ENCODE results near the gene RPF1.
"Not testable (repeated sequence)": the region's sequence is repeated elsewhere in the genome, so short reads cannot be mapped to it uniquely, and the experiment has no call there.

RPF1 gene

GRCh38 chr1:84492726-84493125, 13.7 kb downstream of the RPF1 start:
- no peak for DNase-seq (ENCODE audit: low spot score)

GRCh38 chr1:84493747-84494146, 14.7 kb downstream of the RPF1 start:
- no peak for DNase-seq (ENCODE audit: low spot score)

GRCh38 chr1:84496498-84496897, 17.4 kb downstream of the RPF1 start:
- no peak for DNase-seq (ENCODE audit: low spot score)

- no peak for DNase-seq (ENCODE audit: low spot score)
Measured at GRCh38 chr1:84497631-84498275, 18.7 kb downstream of the RPF1 start.

- no peak for DNase-seq (ENCODE audit: low spot score)
Measured at GRCh38 chr1:84502927-84503326, 23.9 kb downstream of the RPF1 start.

- DNase-seq (ENCODE audit: low spot score), result no peak
Measured at GRCh38 chr1:84504580-84505492, 25.8 kb downstream of the RPF1 start.

GRCh38 chr1:84505493-84506001, 26.5 kb downstream of the RPF1 start:
- peak; percentile 81 for DNase-seq (ENCODE audit: low spot score)

- peak; percentile 95 for DNase-seq (ENCODE audit: low spot score)
Measured at GRCh38 chr1:84506002-84506728, 27.1 kb downstream of the RPF1 start, which contains the start of the genes GNG5 and SPATA1. Gene GNG5 (minus strand): TSS chr1:84506581. CDS start chr1:84506091, 490 bp downstream. Gene SPATA1 (plus strand): TSS chr1:84506386. CDS start chr1:84516360, 9,974 bp downstream.

GRCh38 chr1:84506729-84507453, 27.8 kb downstream of the RPF1 start:
- DNase-seq (ENCODE audit: low spot score), result no peak

GRCh38 chr1:84507887-84508286, 28.8 kb downstream of the RPF1 start:
- DNase-seq (ENCODE audit: low spot score), result not testable (repeated sequence)

GRCh38 chr1:84508510-84508909, 29.4 kb downstream of the RPF1 start:
- no peak for DNase-seq (ENCODE audit: low spot score)

GRCh38 chr1:84509029-84509428, 30.0 kb downstream of the RPF1 start:
- DNase-seq (ENCODE audit: low spot score), result no peak

GRCh38 chr1:84510165-84510564, 31.1 kb downstream of the RPF1 start:
- DNase-seq (ENCODE audit: low spot score), result no peak

GRCh38 chr1:84510668-84511067, 31.6 kb downstream of the RPF1 start:
- DNase-seq (ENCODE audit: low spot score), result no peak

GRCh38 chr1:84524590-84524989, 45.5 kb downstream of the RPF1 start:
- DNase-seq (ENCODE audit: low spot score), result no peak

GRCh38 chr1:84525779-84526178, 46.7 kb downstream of the RPF1 start:
- DNase-seq (ENCODE audit: low spot score), result no peak

GRCh38 chr1:84538599-84538998, 59.5 kb downstream of the RPF1 start:
- DNase-seq (ENCODE audit: low spot score), result no peak

- no peak for DNase-seq (ENCODE audit: low spot score)
Measured at GRCh38 chr1:84539972-84540371, 60.9 kb downstream of the RPF1 start.

GRCh38 chr1:84540759-84541158, 61.7 kb downstream of the RPF1 start:
- no peak for DNase-seq (ENCODE audit: low spot score)

GRCh38 chr1:84541679-84542078, 62.6 kb downstream of the RPF1 start:
- DNase-seq (ENCODE audit: low spot score), result no peak
